GM23338 (cell line): ENCODE results near the gene GRIK4. TPM values are rescaled to one million over a fixed set of nuclear protein-coding genes. Genes with fewer than 3 reads are reported as not detected.

Source experiments
- ATAC-seq: fragments of 200-7000 bp; cut with Tn5 transposase; 3 replicates; pipeline ENCODE4 v1.9.1; 2020
- DNase-seq: peaks from one replicate; pipeline ENCODE4 v3.0.0-alpha.2; 2015; ENCODE audit warnings: low spot score
- H2AFZ ChIP-seq: fragments of 200-600 bp; sonication (generic); 2 replicates; pipeline ENCODE4 v1.8.0; 2016; ENCODE audit warnings: antibody characterized with exemption, mild to moderate bottlenecking, moderate library complexity
- H3F3A ChIP-seq: fragments of 200-600 bp; sonication (generic); replicated peaks from 2 replicates; pipeline ENCODE4 v1.8.0; 2017; ENCODE audit warnings: antibody characterized with exemption, mixed run types, low read depth
- H3K27ac ChIP-seq: fragments of 200-600 bp; sonication (generic); 2 replicates; pipeline ENCODE4 v1.6.1; 2016; ENCODE audit warnings: low read depth
- H3K27me3 ChIP-seq: fragments of 200-600 bp; sonication (generic); 2 replicates; pipeline ENCODE4 v1.8.0; 2016; ENCODE audit warnings: mild to moderate bottlenecking, mixed run types, moderate library complexity; ENCODE audit not compliant: insufficient read depth
- H3K36me3 ChIP-seq: fragments of 200-600 bp; sonication (generic); 2 replicates; pipeline ENCODE4 v1.8.0; 2016; ENCODE audit warnings: mild to moderate bottlenecking; ENCODE audit not compliant: insufficient read depth
- H3K4me1 ChIP-seq: fragments of 200-600 bp; sonication (generic); 2 replicates; pipeline ENCODE4 v1.8.0; 2016; ENCODE audit warnings: mild to moderate bottlenecking, moderate library complexity; ENCODE audit not compliant: insufficient read depth
- H3K4me2 ChIP-seq: fragments of 200-600 bp; sonication (generic); 2 replicates; pipeline ENCODE4 v1.7.1; 2017; ENCODE audit warnings: mixed run types
- H3K4me3 ChIP-seq: fragments of 200-600 bp; sonication (generic); 2 replicates; pipeline ENCODE4 v1.6.1; 2016; ENCODE audit warnings: mixed run types
- H3K79me2 ChIP-seq: fragments of 200-600 bp; sonication (generic); replicated peaks from 2 replicates; pipeline ENCODE4 v1.8.0; 2017; ENCODE audit warnings: mild to moderate bottlenecking; ENCODE audit not compliant: insufficient read depth
- H3K9me2 ChIP-seq: fragments of 200-600 bp; sonication (generic); 2 replicates; pipeline ENCODE4 v1.8.0; 2017; ENCODE audit not compliant: insufficient read depth
- H4K20me1 ChIP-seq: fragments of 200-600 bp; sonication (generic); replicated peaks from 2 replicates; pipeline ENCODE4 v1.8.0; 2017; ENCODE audit warnings: mild to moderate bottlenecking; ENCODE audit not compliant: insufficient read depth
- H3K27ac Mint-ChIP-seq: 2 replicates; pipeline ENCODE4 v1.8.0; 2020; ENCODE audit warnings: inconsistent platforms, mild to moderate bottlenecking, moderate library complexity, mixed read lengths
- H3K27me3 Mint-ChIP-seq: 3 replicates; pipeline ENCODE4 v1.8.0; 2022; ENCODE audit warnings: low read depth, mild to moderate bottlenecking, moderate library complexity, mixed read lengths, inconsistent platforms; ENCODE audit not compliant: insufficient read depth, poor library complexity
- H3K36me3 Mint-ChIP-seq: 3 replicates; pipeline ENCODE4 v1.8.0; 2021; ENCODE audit warnings: low read depth, mild to moderate bottlenecking, inconsistent platforms, moderate library complexity, mixed read lengths
- H3K4me1 Mint-ChIP-seq: 3 replicates; pipeline ENCODE4 v1.8.0; 2020; ENCODE audit warnings: mild to moderate bottlenecking, inconsistent platforms, mixed read lengths
- H3K4me3 Mint-ChIP-seq: 3 replicates; pipeline ENCODE4 v1.8.0; 2021; ENCODE audit warnings: moderate library complexity, mild to moderate bottlenecking, inconsistent platforms, mixed read lengths
- H3K9me3 Mint-ChIP-seq: 3 replicates; pipeline ENCODE4 v1.8.0; 2020; ENCODE audit warnings: moderate library complexity, mild to moderate bottlenecking, inconsistent platforms, mixed read lengths
- CREB1 ChIP-seq: fragments of 250-450 bp; sonication (Bioruptor Pico); IDR thresholded peaks from 2 replicates; pipeline ENCODE4 v1.5.0; 2020; ENCODE audit warnings: low read depth, mild to moderate bottlenecking, moderate library complexity
- EZH2 ChIP-seq: fragments of 200-600 bp; sonication (generic); IDR thresholded peaks from one replicate; pipeline ENCODE4 v1.8.0; 2017; ENCODE audit warnings: antibody characterized with exemption, mild to moderate bottlenecking, low read depth; ENCODE audit not compliant: unreplicated experiment
- EZH2phosphoT487 ChIP-seq: fragments of 200-600 bp; sonication (generic); IDR thresholded peaks from one replicate; pipeline ENCODE4 v1.8.1; 2018; ENCODE audit warnings: antibody characterized with exemption; ENCODE audit not compliant: unreplicated experiment
- JUNB ChIP-seq: IDR thresholded peaks from one replicate; pipeline ENCODE4 v1.6.1; 2016; ENCODE audit warnings: antibody characterized with exemption; ENCODE audit not compliant: unreplicated experiment
- NANOG ChIP-seq: IDR thresholded peaks from 2 replicates; pipeline ENCODE4 v1.6.1; 2016; ENCODE audit warnings: antibody characterized with exemption, borderline replicate concordance
- POLR2AphosphoS5 ChIP-seq: IDR thresholded peaks from 2 replicates; pipeline ENCODE4 v1.6.1; 2016; ENCODE audit warnings: antibody characterized with exemption, low read depth
- STAT1 ChIP-seq: IDR thresholded peaks from one replicate; pipeline ENCODE4 v1.6.1; 2016; ENCODE audit warnings: antibody characterized with exemption; ENCODE audit not compliant: unreplicated experiment
- ZNF114 ChIP-seq: fragments of 250-450 bp; sonication (Bioruptor Pico); IDR thresholded peaks from 2 replicates; pipeline ENCODE4 v1.5.0; 2020; ENCODE audit warnings: mild to moderate bottlenecking, moderate library complexity
- ZNF331 ChIP-seq: fragments of 250-450 bp; sonication (Bioruptor Pico); IDR thresholded peaks from 2 replicates; pipeline ENCODE4 v1.5.0; 2020; ENCODE audit warnings: low read depth, mild to moderate bottlenecking, moderate library complexity
- polyA plus RNA-seq: library from polyadenylated mRNA; unstranded; fragments of >200 nt; fragmentation: Nextera tagmentation; extraction: Ambion mirVana; gene quantifications from 2 replicates; pipeline ENCODE4 v1.2.1, GENCODE V29; 2016
- total RNA-seq: library from RNA; depleted of rRNA; stranded (reverse); fragments of >200 nt; shearing (Covaris generic); gene quantifications from 2 replicates; pipeline ENCODE4 v1.2.3, GENCODE V29; 2014
- TF ChIP-seq, protein P1 (sequence below): IDR thresholded peaks from one replicate; pipeline ENCODE4 v1.6.1; 2018; ENCODE audit warnings: antibody characterized with exemption; ENCODE audit not compliant: unreplicated experiment
- TF ChIP-seq, protein P2 (sequence below): IDR thresholded peaks from 2 replicates; pipeline ENCODE4 v1.6.1; 2016; ENCODE audit warnings: antibody characterized with exemption
- TF ChIP-seq, protein P3 (sequence below), 2 experiments: fragments of 200-600 bp in 1 of 2; sonication (generic) in 1 of 2; conservative IDR thresholded peaks; 2 replicates each; pipeline versions ENCODE4 v1.5.1 to v1.6.1; 2016 to 2017; ENCODE audit warnings: antibody characterized with exemption in 2 of 2, low read depth in 2 of 2, mild to moderate bottlenecking in 2 of 2, moderate library complexity in 1 of 2
- TF ChIP-seq, protein P4 (sequence below): fragments of 250-450 bp; sonication (Bioruptor Pico); IDR thresholded peaks from 2 replicates; pipeline ENCODE4 v1.5.0; 2020; ENCODE audit warnings: mild to moderate bottlenecking, moderate library complexity

GRIK4 gene
- total and polyA plus RNA-seq, 2 experiments from 2014 or later = 0.63 to 2.2 TPM

DNA sequence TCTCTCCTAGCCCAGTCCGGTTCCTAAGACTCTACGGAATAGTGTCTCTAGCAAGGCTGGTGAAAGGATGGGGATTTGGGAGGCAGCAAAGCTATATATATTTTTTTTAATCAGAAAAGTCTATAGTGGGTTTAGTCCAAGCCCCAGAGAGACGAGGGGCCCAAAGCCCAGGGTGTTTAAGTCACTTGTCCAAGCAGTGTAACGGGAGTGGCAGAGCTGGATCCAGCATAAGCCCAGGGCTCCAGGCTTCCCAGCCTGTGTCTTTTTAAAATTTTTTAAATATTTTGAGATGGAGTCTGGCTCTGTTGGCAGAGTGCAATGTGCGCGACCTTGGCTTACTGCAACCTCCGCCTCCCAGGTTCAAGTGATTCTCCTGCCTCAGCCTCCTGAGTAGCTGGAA is 6.8 kb downstream of the GRIK4 start:
- Mint-ChIP-seq H3K27me3 (peaks cover 26% of the 10 kb centered on the region), H3K4me3 (no peak overlapping the region), H3K9me3 (no peaks in the 10 kb centered on the region; the same call in 2 of the 3 replicates), H3K4me1 (peaks cover 35% of the 10 kb centered on the region), H3K36me3 (no peaks in the 10 kb centered on the region; the same call in 2 of the 3 replicates), H3K27ac (no peak overlapping the region)
- Histone ChIP-seq H2AFZ (no peak overlapping the region), H3K4me2 (no peak overlapping the region), H3K36me3 (no peaks in the 10 kb centered on the region), H3K9me2 (no peaks in the 10 kb centered on the region), H3K4me1 (peaks cover 23% of the 10 kb centered on the region; the same call in 1 of the 2 replicates), H3K27ac (no peak overlapping the region), H3K4me3 (no peak overlapping the region), H4K20me1 (no peaks in the 10 kb centered on the region), H3K79me2 (no peaks in the 10 kb centered on the region), H3K27me3 (no peaks in the 10 kb centered on the region), H3F3A (no peaks in the 10 kb centered on the region)
- DNase-seq = no peak
- ATAC-seq = no peak
- TF ChIP-seq, protein P1, sequence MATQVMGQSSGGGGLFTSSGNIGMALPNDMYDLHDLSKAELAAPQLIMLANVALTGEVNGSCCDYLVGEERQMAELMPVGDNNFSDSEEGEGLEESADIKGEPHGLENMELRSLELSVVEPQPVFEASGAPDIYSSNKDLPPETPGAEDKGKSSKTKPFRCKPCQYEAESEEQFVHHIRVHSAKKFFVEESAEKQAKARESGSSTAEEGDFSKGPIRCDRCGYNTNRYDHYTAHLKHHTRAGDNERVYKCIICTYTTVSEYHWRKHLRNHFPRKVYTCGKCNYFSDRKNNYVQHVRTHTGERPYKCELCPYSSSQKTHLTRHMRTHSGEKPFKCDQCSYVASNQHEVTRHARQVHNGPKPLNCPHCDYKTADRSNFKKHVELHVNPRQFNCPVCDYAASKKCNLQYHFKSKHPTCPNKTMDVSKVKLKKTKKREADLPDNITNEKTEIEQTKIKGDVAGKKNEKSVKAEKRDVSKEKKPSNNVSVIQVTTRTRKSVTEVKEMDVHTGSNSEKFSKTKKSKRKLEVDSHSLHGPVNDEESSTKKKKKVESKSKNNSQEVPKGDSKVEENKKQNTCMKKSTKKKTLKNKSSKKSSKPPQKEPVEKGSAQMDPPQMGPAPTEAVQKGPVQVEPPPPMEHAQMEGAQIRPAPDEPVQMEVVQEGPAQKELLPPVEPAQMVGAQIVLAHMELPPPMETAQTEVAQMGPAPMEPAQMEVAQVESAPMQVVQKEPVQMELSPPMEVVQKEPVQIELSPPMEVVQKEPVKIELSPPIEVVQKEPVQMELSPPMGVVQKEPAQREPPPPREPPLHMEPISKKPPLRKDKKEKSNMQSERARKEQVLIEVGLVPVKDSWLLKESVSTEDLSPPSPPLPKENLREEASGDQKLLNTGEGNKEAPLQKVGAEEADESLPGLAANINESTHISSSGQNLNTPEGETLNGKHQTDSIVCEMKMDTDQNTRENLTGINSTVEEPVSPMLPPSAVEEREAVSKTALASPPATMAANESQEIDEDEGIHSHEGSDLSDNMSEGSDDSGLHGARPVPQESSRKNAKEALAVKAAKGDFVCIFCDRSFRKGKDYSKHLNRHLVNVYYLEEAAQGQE = no peak
- TF ChIP-seq, protein P2, sequence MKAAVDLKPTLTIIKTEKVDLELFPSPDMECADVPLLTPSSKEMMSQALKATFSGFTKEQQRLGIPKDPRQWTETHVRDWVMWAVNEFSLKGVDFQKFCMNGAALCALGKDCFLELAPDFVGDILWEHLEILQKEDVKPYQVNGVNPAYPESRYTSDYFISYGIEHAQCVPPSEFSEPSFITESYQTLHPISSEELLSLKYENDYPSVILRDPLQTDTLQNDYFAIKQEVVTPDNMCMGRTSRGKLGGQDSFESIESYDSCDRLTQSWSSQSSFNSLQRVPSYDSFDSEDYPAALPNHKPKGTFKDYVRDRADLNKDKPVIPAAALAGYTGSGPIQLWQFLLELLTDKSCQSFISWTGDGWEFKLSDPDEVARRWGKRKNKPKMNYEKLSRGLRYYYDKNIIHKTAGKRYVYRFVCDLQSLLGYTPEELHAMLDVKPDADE = no peak
- TF ChIP-seq EZH2 (no peak), ZNF331 (CRISPR knock-in tag) (no peak), NANOG (no peak), ZNF114 (CRISPR knock-in tag) (no peak), JUNB (no peak), EZH2phosphoT487 (no peak), POLR2AphosphoS5 (no peak), CREB1 (CRISPR knock-in tag) (no peak), STAT1 (no peak)
- TF ChIP-seq, protein P3, sequence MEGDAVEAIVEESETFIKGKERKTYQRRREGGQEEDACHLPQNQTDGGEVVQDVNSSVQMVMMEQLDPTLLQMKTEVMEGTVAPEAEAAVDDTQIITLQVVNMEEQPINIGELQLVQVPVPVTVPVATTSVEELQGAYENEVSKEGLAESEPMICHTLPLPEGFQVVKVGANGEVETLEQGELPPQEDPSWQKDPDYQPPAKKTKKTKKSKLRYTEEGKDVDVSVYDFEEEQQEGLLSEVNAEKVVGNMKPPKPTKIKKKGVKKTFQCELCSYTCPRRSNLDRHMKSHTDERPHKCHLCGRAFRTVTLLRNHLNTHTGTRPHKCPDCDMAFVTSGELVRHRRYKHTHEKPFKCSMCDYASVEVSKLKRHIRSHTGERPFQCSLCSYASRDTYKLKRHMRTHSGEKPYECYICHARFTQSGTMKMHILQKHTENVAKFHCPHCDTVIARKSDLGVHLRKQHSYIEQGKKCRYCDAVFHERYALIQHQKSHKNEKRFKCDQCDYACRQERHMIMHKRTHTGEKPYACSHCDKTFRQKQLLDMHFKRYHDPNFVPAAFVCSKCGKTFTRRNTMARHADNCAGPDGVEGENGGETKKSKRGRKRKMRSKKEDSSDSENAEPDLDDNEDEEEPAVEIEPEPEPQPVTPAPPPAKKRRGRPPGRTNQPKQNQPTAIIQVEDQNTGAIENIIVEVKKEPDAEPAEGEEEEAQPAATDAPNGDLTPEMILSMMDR (conservative IDR thresholded peaks at IDR 0.05; ENCODE audit: low read depth in 2 of 2) = no peak
- TF ChIP-seq, protein P4, sequence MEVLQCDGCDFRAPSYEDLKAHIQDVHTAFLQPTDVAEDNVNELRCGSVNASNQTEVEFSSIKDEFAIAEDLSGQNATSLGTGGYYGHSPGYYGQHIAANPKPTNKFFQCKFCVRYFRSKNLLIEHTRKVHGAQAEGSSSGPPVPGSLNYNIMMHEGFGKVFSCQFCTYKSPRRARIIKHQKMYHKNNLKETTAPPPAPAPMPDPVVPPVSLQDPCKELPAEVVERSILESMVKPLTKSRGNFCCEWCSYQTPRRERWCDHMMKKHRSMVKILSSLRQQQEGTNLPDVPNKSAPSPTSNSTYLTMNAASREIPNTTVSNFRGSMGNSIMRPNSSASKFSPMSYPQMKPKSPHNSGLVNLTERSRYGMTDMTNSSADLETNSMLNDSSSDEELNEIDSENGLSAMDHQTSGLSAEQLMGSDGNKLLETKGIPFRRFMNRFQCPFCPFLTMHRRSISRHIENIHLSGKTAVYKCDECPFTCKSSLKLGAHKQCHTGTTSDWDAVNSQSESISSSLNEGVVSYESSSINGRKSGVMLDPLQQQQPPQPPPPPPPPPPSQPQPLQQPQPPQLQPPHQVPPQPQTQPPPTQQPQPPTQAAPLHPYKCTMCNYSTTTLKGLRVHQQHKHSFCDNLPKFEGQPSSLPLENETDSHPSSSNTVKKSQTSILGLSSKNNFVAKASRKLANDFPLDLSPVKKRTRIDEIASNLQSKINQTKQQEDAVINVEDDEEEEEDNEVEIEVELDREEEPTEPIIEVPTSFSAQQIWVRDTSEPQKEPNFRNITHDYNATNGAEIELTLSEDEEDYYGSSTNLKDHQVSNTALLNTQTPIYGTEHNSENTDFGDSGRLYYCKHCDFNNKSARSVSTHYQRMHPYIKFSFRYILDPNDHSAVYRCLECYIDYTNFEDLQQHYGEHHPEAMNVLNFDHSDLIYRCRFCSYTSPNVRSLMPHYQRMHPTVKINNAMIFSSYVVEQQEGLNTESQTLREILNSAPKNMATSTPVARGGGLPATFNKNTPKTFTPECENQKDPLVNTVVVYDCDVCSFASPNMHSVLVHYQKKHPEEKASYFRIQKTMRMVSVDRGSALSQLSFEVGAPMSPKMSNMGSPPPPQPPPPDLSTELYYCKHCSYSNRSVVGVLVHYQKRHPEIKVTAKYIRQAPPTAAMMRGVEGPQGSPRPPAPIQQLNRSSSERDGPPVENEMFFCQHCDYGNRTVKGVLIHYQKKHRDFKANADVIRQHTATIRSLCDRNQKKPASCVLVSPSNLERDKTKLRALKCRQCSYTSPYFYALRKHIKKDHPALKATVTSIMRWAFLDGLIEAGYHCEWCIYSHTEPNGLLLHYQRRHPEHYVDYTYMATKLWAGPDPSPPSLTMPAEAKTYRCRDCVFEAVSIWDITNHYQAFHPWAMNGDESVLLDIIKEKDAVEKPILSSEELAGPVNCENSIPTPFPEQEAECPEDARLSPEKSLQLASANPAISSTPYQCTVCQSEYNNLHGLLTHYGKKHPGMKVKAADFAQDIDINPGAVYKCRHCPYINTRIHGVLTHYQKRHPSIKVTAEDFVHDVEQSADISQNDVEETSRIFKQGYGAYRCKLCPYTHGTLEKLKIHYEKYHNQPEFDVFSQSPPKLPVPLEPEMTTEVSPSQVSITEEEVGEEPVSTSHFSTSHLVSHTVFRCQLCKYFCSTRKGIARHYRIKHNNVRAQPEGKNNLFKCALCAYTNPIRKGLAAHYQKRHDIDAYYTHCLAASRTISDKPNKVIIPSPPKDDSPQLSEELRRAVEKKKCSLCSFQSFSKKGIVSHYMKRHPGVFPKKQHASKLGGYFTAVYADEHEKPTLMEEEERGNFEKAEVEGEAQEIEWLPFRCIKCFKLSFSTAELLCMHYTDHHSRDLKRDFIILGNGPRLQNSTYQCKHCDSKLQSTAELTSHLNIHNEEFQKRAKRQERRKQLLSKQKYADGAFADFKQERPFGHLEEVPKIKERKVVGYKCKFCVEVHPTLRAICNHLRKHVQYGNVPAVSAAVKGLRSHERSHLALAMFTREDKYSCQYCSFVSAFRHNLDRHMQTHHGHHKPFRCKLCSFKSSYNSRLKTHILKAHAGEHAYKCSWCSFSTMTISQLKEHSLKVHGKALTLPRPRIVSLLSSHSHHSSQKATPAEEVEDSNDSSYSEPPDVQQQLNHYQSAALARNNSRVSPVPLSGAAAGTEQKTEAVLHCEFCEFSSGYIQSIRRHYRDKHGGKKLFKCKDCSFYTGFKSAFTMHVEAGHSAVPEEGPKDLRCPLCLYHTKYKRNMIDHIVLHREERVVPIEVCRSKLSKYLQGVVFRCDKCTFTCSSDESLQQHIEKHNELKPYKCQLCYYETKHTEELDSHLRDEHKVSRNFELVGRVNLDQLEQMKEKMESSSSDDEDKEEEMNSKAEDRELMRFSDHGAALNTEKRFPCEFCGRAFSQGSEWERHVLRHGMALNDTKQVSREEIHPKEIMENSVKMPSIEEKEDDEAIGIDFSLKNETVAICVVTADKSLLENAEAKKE (CRISPR knock-in tag) = no peak
